Measurements from ENCODE around the gene SLC35F3. TPM values are rescaled to one million over a fixed set of nuclear protein-coding genes. Genes with fewer than 3 reads are reported as not detected.

Gene SLC35F3
- total RNA-seq, 2 donors from 2014 or later, result 14.4 to 14.8 TPM

DNA sequence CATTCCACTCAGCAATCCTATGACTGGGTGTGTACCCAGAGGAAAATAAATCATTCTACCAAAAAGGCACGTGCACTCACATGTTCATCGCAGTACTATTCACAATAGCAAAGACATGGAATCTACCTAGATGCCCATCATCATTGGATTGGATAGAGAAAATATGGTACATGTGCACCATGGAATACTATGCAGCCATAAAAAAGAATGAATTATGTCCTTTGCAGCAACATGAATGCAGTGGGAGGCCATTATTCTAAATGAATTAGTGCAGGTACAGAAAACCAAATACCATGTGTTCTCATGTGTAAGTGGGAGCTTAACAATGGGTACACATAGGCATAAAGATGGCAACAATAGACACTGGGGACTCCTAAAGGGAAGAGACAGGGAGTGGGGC lies 39.9 kb upstream of the SLC35F3 start:
- peaks cover 6% of the 10 kb centered on the region for H3K4me1 Mint-ChIP-seq
- H3K27me3 Mint-ChIP-seq (ENCODE audit: insufficient read depth), result peaks cover 1% of the 10 kb centered on the region
- H3K36me3 Mint-ChIP-seq (ENCODE audit: low read depth), result peaks cover 2% of the 10 kb centered on the region
- Histone ChIP-seq H3K4me3 (ENCODE audit: low read length) (no peak overlapping the region), H3K4me1 (ENCODE audit: control insufficient read depth, insufficient read depth, low read length) (peaks cover under 1% of the 10 kb centered on the region), H3K9ac (ENCODE audit: extremely low read depth, low read length, poor library complexity, severe bottlenecking) (no peak overlapping the region), H3K9me3 (ENCODE audit: control insufficient read depth, low read length) (peaks cover 36% of the 10 kb centered on the region), H3K27ac (ENCODE audit: low read depth, low read length) (no peak overlapping the region), H3K27me3 (ENCODE audit: control insufficient read depth, insufficient read depth, low read length, poor library complexity, severe bottlenecking) (no peaks in the 10 kb centered on the region), H3K36me3 (ENCODE audit: control insufficient read depth, insufficient read depth, low read length) (no peaks in the 10 kb centered on the region)
- DNase-seq, result no peak
- no peak overlapping the region for H3K27ac Mint-ChIP-seq
- TF ChIP-seq, protein P1, sequence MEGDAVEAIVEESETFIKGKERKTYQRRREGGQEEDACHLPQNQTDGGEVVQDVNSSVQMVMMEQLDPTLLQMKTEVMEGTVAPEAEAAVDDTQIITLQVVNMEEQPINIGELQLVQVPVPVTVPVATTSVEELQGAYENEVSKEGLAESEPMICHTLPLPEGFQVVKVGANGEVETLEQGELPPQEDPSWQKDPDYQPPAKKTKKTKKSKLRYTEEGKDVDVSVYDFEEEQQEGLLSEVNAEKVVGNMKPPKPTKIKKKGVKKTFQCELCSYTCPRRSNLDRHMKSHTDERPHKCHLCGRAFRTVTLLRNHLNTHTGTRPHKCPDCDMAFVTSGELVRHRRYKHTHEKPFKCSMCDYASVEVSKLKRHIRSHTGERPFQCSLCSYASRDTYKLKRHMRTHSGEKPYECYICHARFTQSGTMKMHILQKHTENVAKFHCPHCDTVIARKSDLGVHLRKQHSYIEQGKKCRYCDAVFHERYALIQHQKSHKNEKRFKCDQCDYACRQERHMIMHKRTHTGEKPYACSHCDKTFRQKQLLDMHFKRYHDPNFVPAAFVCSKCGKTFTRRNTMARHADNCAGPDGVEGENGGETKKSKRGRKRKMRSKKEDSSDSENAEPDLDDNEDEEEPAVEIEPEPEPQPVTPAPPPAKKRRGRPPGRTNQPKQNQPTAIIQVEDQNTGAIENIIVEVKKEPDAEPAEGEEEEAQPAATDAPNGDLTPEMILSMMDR (conservative IDR thresholded peaks at IDR 0.05), result no peak
- no peak overlapping the region for H3K4me3 Mint-ChIP-seq
- 88 to 100% methylated on average over 2 of the region's 2 CpGs for WGBS, 2 experiments (ENCODE audit: insufficient coverage in 1 of 2, insufficient read length in 1 of 2)
- H3K9me3 Mint-ChIP-seq, result peaks cover 27% of the 10 kb centered on the region

GRCh38 chr1:233865216-233865615 lies 39.3 kb upstream of the SLC35F3 start:
- no peak for DNase-seq
- Mint-ChIP-seq H3K4me3 (no peak overlapping the region), H3K27ac (no peak overlapping the region), H3K9me3 (peaks cover 27% of the 10 kb centered on the region), H3K27me3 (ENCODE audit: insufficient read depth) (peaks cover 1% of the 10 kb centered on the region), H3K36me3 (ENCODE audit: low read depth) (peaks cover 2% of the 10 kb centered on the region), H3K4me1 (no peaks in the 10 kb centered on the region)
- Histone ChIP-seq H3K9me3 (ENCODE audit: control insufficient read depth, low read length) (peaks cover 36% of the 10 kb centered on the region), H3K36me3 (ENCODE audit: control insufficient read depth, insufficient read depth, low read length) (no peaks in the 10 kb centered on the region), H3K4me3 (ENCODE audit: low read length) (no peak overlapping the region), H3K27ac (ENCODE audit: low read depth, low read length) (no peak overlapping the region), H3K4me1 (ENCODE audit: control insufficient read depth, insufficient read depth, low read length) (no peaks in the 10 kb centered on the region), H3K9ac (ENCODE audit: extremely low read depth, low read length, poor library complexity, severe bottlenecking) (no peak overlapping the region), H3K27me3 (ENCODE audit: control insufficient read depth, insufficient read depth, low read length, poor library complexity, severe bottlenecking) (no peaks in the 10 kb centered on the region)
- TF ChIP-seq, protein P1 (conservative IDR thresholded peaks at IDR 0.05), result no peak
- 95 to 100% methylated on average over 1 to 2 of the region's 2 CpGs for WGBS, 2 experiments (ENCODE audit: insufficient coverage in 1 of 2, insufficient read length in 1 of 2)

DNA sequence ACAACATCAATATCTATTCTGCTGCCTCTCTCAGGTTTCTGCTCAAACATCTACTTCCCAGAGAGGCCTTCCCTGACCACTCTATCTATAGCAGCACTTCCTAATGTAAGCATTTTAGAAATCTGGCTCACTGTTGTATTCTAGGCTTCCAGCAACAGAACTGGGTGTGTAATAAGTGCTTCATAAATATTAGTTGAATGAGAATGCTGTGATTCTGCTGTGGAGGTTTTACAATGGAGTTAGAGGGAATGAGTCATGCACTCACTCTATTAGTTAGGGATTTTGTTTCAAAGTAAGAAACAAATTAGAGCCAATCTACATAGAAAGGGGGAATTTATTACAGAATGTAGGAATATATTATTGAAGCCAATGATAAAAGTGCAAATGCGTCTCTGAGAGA lies 38.6 kb upstream of the SLC35F3 start:
- no peaks in the 10 kb centered on the region for H3K27me3 ChIP-seq (ENCODE audit: control insufficient read depth, insufficient read depth, low read length, poor library complexity, severe bottlenecking)
- no peaks in the 10 kb centered on the region for H3K4me1 ChIP-seq (ENCODE audit: control insufficient read depth, insufficient read depth, low read length)
- DNase-seq, result no peak
- no peaks in the 10 kb centered on the region for H3K4me1 Mint-ChIP-seq
- TF ChIP-seq, protein P1 (conservative IDR thresholded peaks at IDR 0.05), result no peak
- peaks cover 27% of the 10 kb centered on the region for H3K9me3 Mint-ChIP-seq
- H3K27ac Mint-ChIP-seq, result no peak overlapping the region
- WGBS, 2 experiments (ENCODE audit: insufficient coverage in 1 of 2, insufficient read length in 1 of 2), result 92 to 100% methylated on average over 1 of the region's 1 CpG
- H3K27ac ChIP-seq (ENCODE audit: low read depth, low read length), result no peak overlapping the region
- no peak overlapping the region for H3K9ac ChIP-seq (ENCODE audit: extremely low read depth, low read length, poor library complexity, severe bottlenecking)
- H3K4me3 Mint-ChIP-seq, result no peak overlapping the region
- H3K36me3 ChIP-seq (ENCODE audit: control insufficient read depth, insufficient read depth, low read length), result no peaks in the 10 kb centered on the region
- peaks cover 1% of the 10 kb centered on the region for H3K27me3 Mint-ChIP-seq (ENCODE audit: insufficient read depth)
- peaks cover 36% of the 10 kb centered on the region for H3K9me3 ChIP-seq (ENCODE audit: control insufficient read depth, low read length)
- H3K4me3 ChIP-seq (ENCODE audit: low read length), result no peak overlapping the region
- H3K36me3 Mint-ChIP-seq (ENCODE audit: low read depth), result peaks cover 2% of the 10 kb centered on the region
